Esophagus muscularis mucosa (tissue), 4 donors: ENCODE data around the gene LAMA3. TPM values are rescaled to one million over a fixed set of nuclear protein-coding genes. Genes with fewer than 3 reads are reported as not detected.
A peak's percentile ranks its signal among the peaks of the same experiment; 100 is the strongest.

ENCODE experiments used
- DNase-seq: peaks from one replicate; pipeline ENCODE4 v3.0.0-alpha.2; 2017; ENCODE audit errors: extremely low spot score
- H3K27ac ChIP-seq, 4 donors: fragments of 200-600 bp; sonication (generic); replicated peaks in 1 of 4; 1 replicate in 3 of 4; 2 replicates in 1 of 4; pipeline ENCODE4 v1.5.1; 2016 to 2019; ENCODE audit warnings: mild to moderate bottlenecking in 1 of 4
- H3K27me3 ChIP-seq, 4 donors: fragments of 200-600 bp; sonication (generic); one replicate each; pipeline versions ENCODE4 v1.5.1 to v1.6.0; 2016 to 2019
- H3K36me3 ChIP-seq, 4 donors: fragments of 200-600 bp; sonication (generic); one replicate each; pipeline ENCODE4 v1.5.1; 2016 to 2019
- H3K4me1 ChIP-seq, 4 donors: fragments of 200-600 bp; sonication (generic); one replicate each; pipeline ENCODE4 v1.5.1; 2016 to 2019
- H3K4me3 ChIP-seq, 4 donors: fragments of 200-600 bp; sonication (generic); 1 replicate in 2 of 4; 2 replicates in 2 of 4; pipeline ENCODE4 v1.5.1; 2016 to 2019; ENCODE audit warnings: mild to moderate bottlenecking in 4 of 4, moderate library complexity in 1 of 4
- H3K9me3 ChIP-seq, 4 donors: fragments of 200-600 bp; sonication (generic); 1 replicate in 3 of 4; 2 replicates in 1 of 4; pipeline ENCODE4 v1.5.1; 2016 to 2019
- EP300 ChIP-seq: sonication (generic); formaldehyde crosslinking; IDR thresholded peaks from one replicate; pipeline ENCODE4 v1.6.1; 2017; ENCODE audit warnings: antibody characterized with exemption
- POLR2A ChIP-seq: fragments of 450-650 bp; IDR thresholded peaks from one replicate; pipeline ENCODE4 v1.6.1; 2017; ENCODE audit warnings: antibody characterized with exemption, moderate library complexity, mild to moderate bottlenecking, low read depth
- POLR2AphosphoS5 ChIP-seq, 2 donors: sonication (generic); formaldehyde crosslinking; IDR thresholded peaks; one replicate each; pipeline ENCODE4 v1.6.1; 2017; ENCODE audit warnings: antibody characterized with exemption in 2 of 2
- WGBS: methylation state at CpG from one replicate; pipeline ENCODE4 v1.1.5; 2018; 5-methylcytosine and 5-hydroxymethylcytosine counted together
- intact Hi-C: fragments of 100-400 bp; cut with DNase I; formaldehyde crosslinking; loops from one replicate; pipeline ENCODE4 v1.15.1; 2023
- total RNA-seq, 4 donors: library from RNA; depleted of rRNA; stranded (reverse); fragments of >200 nt; gene quantifications; one replicate each; pipeline versions ENCODE4 v1.1.0 to v1.2.1, GENCODE V29; 2016
- TF ChIP-seq, protein P1 (sequence below), 3 experiments: fragments of 200-600 bp in 2 of 3; fragments of 450-650 bp in 1 of 3; sonication (generic) in 2 of 3; IDR thresholded peaks; one replicate each; pipeline ENCODE4 v1.5.1; 2017 to 2019; ENCODE audit warnings: antibody characterized with exemption in 3 of 3, mild to moderate bottlenecking in 2 of 3, moderate library complexity in 1 of 3

The LAMA3 gene
- total RNA-seq, 4 donors from 2014 or later: 7.5 to 12.9 (median 11.7) TPM

DNA sequence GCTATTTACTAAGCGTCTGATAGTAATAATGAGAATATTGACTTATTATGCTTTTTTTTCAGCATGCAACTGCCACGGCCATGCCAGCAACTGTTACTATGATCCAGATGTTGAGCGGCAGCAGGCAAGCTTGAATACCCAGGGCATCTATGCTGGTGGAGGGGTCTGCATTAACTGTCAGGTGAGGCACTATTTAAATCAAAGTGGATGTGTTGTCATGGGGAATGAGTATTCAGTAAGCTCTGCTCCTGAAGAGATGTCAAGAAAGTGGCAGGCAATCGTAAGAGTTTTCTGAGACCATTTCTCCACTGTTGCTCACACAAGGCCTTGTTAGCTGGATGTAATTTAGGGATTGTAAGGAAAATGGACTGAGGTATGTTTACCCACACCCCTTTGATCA lies 74.1 kb downstream of the LAMA3 start:
- Histone ChIP-seq H3K4me3 (no peak overlapping the region), H3K27ac (no peak overlapping the region), H3K4me1 (no peaks in the 10 kb centered on the region), H3K36me3 (peaks cover 0 to 11% (median 0%) of the 10 kb centered on the region in 4 donors), H3K27me3 (no peaks in the 10 kb centered on the region), H3K9me3 (no peaks in the 10 kb centered on the region)
- DNase-seq: peak; percentile 62
- 95% methylated on average over 4 of the region's 4 CpGs for WGBS
- TF ChIP-seq EP300 (no peak), POLR2A (no peak), POLR2AphosphoS5 (IDR thresholded peaks at IDR 0.05) (no peak)
- TF ChIP-seq, protein P1, sequence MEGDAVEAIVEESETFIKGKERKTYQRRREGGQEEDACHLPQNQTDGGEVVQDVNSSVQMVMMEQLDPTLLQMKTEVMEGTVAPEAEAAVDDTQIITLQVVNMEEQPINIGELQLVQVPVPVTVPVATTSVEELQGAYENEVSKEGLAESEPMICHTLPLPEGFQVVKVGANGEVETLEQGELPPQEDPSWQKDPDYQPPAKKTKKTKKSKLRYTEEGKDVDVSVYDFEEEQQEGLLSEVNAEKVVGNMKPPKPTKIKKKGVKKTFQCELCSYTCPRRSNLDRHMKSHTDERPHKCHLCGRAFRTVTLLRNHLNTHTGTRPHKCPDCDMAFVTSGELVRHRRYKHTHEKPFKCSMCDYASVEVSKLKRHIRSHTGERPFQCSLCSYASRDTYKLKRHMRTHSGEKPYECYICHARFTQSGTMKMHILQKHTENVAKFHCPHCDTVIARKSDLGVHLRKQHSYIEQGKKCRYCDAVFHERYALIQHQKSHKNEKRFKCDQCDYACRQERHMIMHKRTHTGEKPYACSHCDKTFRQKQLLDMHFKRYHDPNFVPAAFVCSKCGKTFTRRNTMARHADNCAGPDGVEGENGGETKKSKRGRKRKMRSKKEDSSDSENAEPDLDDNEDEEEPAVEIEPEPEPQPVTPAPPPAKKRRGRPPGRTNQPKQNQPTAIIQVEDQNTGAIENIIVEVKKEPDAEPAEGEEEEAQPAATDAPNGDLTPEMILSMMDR (IDR thresholded peaks at IDR 0.05): no peak
- intact Hi-C loops: no loop called here

DNA sequence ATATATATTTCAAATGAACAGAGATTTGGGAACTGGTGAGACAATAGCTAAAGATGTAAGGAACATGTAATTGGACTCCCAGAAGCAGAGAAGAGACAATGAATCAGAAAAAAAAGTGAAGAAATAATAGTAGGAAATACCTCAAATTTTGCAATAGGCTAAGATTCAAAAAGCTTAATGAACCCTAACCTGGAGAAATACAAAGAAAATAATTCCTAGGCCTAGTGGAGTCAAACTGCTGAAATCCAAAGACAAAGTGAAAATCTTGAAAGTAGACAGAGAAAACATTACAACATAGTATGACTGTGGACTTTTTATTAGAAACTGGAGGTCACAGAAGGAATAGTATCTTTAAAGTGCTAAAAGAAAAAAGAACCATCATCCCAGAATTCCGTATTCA lies 76.7 kb downstream of the LAMA3 start:
- H3K4me3 ChIP-seq: no peak overlapping the region
- H3K27ac ChIP-seq: no peak overlapping the region
- WGBS: 98% methylated on average over 1 of the region's 1 CpG
- DNase-seq: no peak
- TF ChIP-seq POLR2AphosphoS5 (IDR thresholded peaks at IDR 0.05) (no peak), POLR2A (no peak), EP300 (no peak)
- TF ChIP-seq, protein P1 (IDR thresholded peaks at IDR 0.05): no peak
- H3K27me3 ChIP-seq: no peaks in the 10 kb centered on the region
- intact Hi-C loops: no loop called here
- peaks cover 0 to 9% (median 0%) of the 10 kb centered on the region in 4 donors for H3K36me3 ChIP-seq
- H3K4me1 ChIP-seq: no peaks in the 10 kb centered on the region
- no peaks in the 10 kb centered on the region for H3K9me3 ChIP-seq

DNA sequence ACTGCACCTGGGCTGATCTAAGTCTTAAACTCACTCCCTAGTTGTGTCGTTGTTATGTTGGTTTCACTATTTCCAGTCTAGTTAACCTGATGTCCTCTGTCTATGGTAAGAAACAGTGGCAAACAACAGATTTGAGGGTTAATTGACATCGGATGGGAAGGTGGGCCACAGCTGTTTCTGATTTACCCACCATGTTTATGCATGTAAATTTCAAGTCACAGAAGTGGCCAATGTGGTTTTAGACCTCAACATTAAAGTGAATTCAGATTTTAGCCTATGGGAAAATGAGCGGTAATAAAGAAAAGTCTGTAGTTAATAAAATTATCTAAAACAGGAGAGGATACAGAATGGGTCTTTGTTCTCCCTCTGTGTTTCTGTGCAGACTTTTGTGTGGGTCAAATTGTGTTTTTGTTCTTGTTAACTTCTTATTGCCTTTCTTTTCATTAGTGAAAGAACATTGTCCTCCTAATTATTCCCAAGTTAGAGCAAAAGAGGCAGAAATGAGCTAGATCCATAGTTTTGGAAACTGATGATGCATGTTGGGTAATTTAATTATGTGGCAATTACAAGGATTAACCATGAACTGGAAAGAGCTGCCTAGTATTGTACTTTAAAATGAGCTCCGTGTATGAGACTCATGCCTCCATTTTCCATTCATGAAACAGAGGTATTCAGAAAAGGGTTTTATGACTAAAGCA lies 83.2 kb downstream of the LAMA3 start:
- Histone ChIP-seq H3K4me3 (no peak overlapping the region), H3K27ac (no peak overlapping the region)
- 83% methylated on average over 4 of the region's 4 CpGs for WGBS

DNA sequence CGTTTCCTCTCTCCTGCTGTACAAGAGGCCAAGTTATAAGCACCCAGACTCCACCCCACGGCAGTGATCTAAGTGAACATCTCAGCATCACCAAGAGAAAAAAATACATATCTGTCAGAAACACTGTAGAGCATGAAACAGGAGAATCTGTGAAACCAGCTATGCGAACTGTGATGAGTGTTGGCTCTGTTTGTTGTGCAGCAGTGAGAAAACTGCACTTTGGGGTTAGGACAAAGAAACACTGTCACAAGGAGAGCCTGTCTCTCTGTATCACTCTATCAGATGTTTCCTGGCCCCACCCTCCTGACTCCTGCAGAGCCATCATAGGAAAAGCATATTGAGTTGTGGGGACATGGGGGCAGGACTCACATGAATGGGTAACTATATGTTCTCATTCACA lies 87.1 kb downstream of the LAMA3 start:
- Histone ChIP-seq H3K27me3 (no peaks in the 10 kb centered on the region), H3K4me3 (no peak overlapping the region), H3K4me1 (peaks cover 0 to 29% (median 24%) of the 10 kb centered on the region in 4 donors), H3K9me3 (no peaks in the 10 kb centered on the region), H3K27ac (no peak overlapping the region), H3K36me3 (peaks cover 0 to 6% (median 0%) of the 10 kb centered on the region in 4 donors)
- intact Hi-C loops: no loop called here
- 75% methylated on average over 3 of the region's 3 CpGs for WGBS
- no peak for DNase-seq
- TF ChIP-seq POLR2AphosphoS5 (IDR thresholded peaks at IDR 0.05) (no peak), POLR2A (no peak), EP300 (no peak)
- TF ChIP-seq, protein P1 (IDR thresholded peaks at IDR 0.05): no peak

More for the DNA sequence above, 83.2 kb downstream of the LAMA3 start:
- intact Hi-C loops: no loop called here
- TF ChIP-seq POLR2A (no peak), EP300 (no peak), POLR2AphosphoS5 (IDR thresholded peaks at IDR 0.05) (no peak)
- TF ChIP-seq, protein P1 (IDR thresholded peaks at IDR 0.05): no peak
- Histone ChIP-seq H3K36me3 (peaks cover 0 to 6% (median 0%) of the 10 kb centered on the region in 4 donors), H3K27me3 (no peaks in the 10 kb centered on the region), H3K4me1 (peaks cover 0 to 9% (median 9%) of the 10 kb centered on the region in 4 donors), H3K9me3 (no peaks in the 10 kb centered on the region)
- DNase-seq: no peak
